HG03378 (cell line): ENCODE results near the gene ABHD8.

Source experiments
- ATAC-seq: cut with Tn5 transposase; IDR thresholded peaks from one replicate; pipeline ENCODE4 v1.9.1; 2021; ENCODE audit warnings: mild to moderate bottlenecking, moderate library complexity; ENCODE audit not compliant: unreplicated experiment

ABHD8 gene

DNA sequence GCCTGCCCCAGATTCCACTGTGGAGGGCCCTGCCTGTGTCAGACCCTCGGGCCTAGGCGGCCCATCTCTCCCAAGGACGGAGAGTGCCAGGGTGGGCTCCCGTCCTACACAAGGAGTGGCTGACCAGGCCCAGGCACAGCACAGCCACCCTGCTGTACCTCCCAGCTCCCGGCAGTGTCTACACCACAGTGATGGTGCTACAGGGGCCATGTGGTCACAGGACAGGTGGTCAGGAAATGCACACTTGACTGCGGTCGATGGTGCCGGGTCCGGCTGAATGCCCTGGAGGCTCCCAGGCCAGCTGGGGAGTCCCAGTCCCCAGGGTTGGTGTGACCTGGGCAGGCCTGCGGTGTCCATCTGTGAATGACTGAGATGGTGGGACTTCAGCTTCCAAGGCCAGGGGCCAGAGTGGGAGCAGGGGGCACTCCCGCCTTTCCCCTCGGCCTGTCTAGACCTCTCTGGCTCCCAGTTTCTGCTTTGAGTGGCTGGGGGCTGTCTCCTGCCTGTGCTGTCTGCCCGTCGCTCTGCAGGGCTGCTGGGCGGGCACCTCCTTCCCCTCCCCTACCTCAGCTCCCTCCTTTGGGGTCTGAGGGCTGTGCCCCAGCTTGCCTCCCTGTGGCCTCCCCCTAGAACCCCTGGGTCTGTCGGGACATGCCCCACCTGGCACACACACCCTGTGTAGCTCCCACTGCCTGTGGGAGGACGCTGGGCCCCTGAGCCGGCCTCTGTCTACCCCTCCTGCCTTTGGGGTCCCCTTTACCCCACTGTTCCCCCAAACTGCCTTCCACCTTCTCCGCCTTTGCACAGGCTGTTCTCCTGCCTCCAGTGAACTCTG is 18.6 kb upstream of the ABHD8 start:
- ATAC-seq: no peak

- no peak for ATAC-seq
Measured at GRCh38 chr19:17320435-17320834, 17.2 kb upstream of the ABHD8 start.

- ATAC-seq: no peak
Measured at GRCh38 chr19:17319473-17320238, 16.4 kb upstream of the ABHD8 start.

- no peak for ATAC-seq
Measured at GRCh38 chr19:17318966-17319365, 15.7 kb upstream of the ABHD8 start.

DNA sequence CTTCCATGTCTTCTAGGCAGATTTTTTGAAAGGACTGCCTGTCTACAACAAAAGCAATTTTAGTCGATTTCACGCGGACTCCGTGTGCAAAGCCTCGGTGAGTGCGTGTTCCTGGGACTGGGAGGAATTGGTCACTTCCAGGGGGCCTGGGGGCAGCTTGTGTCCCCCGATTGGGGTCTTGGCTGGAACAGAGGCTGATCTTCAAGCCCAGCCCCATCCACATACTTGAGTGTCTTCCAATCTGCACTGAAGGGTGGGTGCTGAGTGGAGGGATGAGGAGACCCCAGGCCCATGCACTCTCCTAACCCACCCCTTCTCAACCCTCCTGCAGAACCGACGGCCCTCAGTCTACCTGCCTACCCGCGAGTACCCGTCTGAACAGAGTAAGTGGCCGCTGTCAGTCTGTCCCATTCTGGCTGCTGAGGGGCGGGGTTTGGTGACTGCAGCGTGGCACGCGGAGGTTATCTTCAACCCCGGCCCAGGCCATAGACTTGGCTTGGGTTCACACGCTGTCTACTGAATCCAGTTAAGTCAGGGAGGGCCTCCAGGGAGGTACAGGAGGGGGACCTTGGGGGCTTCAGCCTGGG is 10.9 kb upstream of the ABHD8 start:
- ATAC-seq: no peak

DNA sequence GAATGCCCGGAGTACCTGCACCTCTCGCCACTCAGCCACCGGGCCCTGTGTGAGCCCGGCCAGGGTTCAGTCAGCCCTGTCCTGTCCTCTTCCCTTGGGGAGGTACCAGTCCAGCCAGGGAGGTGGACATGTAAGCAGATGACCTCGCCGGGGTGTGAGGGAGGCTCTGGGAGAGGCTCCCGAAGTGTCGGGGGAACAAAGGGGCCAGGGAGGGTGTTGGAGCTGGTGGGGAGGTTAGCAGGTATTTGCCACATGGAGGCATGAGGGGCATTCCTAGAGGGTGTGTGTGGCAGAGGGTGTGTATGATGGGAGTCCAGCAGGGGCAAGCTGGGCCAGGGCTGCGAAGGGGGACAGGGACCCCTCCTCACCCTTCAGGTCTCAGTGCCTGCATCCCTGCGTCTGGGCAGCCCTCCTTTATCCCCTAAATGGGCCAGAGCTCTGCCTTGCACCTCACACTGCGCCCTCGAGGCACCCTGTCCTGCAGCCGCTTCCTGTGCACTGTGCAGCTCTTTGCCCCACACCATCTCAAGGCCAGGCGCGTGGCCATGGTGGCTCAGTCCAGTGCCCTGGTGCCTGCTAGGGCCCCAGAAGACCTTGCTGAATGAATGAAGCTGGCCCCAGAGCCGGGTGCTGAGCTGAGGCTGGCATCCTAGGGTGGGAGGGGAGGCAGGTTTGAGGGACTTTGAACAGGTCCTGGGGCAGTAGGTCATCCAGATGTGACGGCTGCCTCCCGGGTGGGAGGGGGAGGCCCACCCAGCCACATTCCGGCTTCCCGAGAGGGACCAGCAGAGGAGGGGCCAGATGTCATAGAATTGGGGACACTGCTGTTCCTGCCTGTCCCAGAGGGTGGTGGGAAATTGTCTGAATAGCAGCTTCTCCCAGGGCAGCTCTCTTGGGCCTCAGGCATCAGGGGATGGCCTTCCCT is 9.2 kb upstream of the ABHD8 start:
- no peak for ATAC-seq

DNA sequence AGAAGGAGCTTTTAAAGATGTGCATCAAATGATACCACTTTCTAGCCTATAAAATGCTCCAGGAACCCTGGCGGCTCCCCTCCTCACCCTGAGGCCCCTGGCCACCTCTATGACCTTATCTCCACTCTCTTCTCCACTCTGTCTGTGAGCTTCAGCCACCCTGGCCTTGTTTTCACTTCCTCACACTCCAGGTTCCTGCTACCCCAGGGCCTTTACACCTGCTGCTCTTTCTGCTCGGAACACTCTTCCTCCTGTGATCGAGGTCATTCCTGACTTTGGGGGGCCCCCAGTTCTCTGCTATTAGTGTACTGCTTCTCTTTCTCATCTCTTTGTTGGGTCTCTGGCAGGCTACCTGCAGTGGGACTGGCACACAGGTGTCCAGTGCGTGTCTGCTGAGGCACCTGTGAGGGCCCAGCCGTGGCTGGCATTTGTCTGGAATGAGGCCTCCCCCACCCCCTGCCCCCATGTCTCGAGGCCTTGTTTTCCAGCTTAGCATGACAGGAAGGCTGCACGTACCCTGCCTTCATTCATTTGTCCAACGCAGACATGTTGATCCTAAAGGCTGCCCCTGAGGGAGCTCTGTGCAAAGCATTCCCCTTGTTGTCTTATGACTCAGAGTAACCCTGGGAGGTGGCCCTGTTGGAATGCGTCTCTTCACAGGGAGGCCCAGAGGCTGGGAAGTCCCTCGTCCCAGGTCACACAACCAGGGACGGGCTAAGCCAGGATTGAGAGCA is 8.4 kb upstream of the ABHD8 start:
- ATAC-seq: no peak

- no peak for ATAC-seq
Measured at GRCh38 chr19:17309965-17310461, 6.8 kb upstream of the ABHD8 start.

GRCh38 chr19:17309198-17309964 is 6.2 kb upstream of the ABHD8 start, which contains the start of gene DDA1:
Gene DDA1 (plus strand): TSS chr19:17309563. CDS start chr19:17309655, 92 bp downstream.
- peak; percentile 58 for ATAC-seq

GRCh38 chr19:17307876-17308377 is 4.7 kb upstream of the ABHD8 start:
- ATAC-seq: no peak

DNA sequence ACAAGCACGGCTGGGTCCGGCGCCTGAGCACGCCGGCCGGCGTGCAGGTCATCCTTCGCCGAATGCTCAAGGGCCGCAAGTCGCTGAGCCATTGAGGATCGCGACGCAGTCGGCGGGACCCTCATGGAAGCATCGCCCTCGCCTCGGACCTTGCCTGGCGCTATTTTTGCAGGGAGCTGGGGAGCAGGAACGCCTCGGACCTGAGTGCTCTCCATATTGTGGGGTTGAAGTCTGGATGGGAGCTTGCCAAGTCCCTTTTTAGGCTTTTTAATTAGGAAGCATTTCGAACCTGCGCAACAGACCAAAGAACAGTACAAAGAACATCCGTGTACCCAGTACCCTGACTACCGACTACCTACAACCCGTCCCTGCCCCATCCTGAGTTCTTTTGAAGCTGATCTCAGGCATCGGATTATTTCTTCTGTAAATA is 3.1 kb upstream of the ABHD8 start:
- no peak for ATAC-seq

DNA sequence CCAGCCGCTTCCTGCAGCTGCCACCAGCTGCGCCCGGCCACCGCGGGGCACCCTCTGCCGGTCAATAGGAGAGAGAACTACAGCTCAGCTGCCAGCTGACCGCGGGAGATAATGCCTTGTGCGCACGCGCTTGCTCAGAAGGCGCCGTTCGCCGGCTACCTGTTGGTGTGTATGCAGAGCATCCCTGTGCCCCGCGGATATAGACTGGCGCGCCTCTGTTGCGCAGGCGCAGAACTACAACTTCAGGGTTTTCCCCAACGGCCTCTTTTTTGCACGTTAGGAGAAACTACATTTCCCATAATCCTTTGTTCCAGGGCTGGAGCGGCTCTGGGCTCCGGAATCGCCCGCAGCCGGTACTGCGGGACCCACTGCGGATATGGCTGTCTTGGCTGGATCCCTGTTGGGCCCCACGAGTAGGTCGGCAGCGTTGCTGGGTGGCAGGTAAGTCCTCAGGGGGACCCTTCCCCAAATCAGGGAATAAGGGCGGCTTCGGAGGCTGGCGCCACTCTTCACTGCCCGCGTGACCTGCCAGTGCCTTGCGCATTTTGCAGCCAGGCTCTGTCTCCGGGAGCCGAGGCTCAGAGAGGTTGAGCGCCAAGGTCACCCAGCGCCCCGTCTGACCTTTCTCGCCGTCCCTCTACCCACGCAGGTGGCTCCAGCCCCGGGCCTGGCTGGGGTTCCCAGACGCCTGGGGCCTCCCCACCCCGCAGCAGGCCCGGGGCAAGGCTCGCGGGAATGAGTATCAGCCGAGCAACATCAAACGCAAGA is 2.5 kb upstream of the ABHD8 start, which contains the start of gene MRPL34:
TSS of gene MRPL34 (plus strand) at position 356 of the 768 bp plus-strand sequence. CDS start at position 377, 21 bp downstream.
- ATAC-seq: peak; percentile 62

GRCh38 chr19:17305216-17305516 is 1.9 kb upstream of the ABHD8 start:
- ATAC-seq: no peak

- no peak for ATAC-seq
Measured at GRCh38 chr19:17304386-17305215, 1.4 kb upstream of the ABHD8 start.

- ATAC-seq: no peak
Measured at GRCh38 chr19:17303940-17304267, 679 bp upstream of the ABHD8 start.

DNA sequence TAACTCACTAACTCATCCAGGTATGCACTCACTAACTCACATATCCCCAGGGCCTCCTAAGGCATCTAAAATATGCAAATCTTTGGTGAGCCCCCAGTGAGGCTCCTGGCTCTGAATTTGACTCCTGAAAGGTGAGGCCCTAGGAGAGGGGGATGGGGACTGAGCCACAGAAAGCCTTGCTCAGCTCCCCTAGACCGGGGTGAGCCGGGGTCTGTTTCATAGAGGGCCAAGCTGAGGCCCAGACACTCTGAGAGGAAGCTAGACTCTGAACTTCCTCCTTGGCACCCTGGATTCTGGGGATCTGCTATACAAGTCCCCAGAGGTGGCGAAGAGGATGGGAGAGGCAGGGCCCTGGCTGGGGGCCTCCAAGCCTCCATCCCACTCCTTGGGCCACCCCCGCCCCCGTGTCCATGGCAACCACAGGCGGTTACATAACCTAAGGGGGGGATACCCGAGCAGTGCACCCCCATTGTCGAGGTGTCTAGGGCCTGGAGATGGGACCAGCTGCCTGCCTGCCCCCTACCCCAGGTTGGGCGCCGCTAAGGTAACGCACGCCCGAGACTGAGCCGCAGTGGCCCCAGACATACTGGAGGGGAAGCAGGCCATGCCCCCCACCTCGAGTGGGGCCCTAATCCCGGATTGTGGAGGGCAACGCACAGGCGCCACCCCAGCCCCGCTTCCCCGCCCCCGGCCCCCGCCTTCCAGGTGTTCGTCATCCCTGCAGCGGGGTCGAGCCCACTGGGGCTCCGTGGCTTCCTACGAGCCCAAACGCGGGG is 646 bp downstream of the ABHD8 start:
- ATAC-seq: no peak
